ENCODE measurements around the gene HBP1.

DNA sequence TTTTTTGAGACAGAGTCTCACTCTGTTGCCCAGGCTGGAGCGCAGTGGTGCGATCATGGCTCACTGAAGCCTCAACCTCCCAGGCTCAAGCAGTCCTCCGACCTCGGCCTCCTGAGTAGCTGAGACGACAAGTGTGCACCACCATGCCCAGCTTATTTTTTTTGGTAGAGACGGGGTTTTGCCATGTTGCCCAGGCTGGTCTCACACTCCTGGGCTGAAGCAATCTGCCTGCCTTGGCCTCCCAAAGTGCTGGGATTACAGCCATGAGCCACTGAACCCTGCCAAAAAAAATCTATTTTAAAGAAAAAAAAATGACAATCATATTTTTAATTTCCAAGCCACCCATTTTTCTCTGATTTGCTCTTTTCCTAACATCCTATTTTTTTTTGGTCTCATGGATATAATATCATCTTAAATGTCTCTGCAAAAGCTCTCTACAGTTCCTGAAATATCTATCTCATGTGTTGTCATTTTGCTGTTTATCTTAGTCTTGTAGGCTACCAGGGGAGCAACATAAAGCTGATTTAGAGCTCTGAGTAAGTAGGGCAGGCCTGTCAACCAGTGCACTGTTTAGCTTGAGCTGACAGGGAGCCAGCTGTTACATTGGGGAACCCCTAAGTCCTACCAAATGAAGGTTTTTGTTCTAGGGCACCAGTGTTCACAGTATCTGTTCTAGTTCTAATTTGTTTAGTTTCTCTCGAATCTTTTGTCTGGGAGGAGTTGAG lies 29.9 kb upstream of the HBP1 start:
- TF ChIP-seq, protein P1, sequence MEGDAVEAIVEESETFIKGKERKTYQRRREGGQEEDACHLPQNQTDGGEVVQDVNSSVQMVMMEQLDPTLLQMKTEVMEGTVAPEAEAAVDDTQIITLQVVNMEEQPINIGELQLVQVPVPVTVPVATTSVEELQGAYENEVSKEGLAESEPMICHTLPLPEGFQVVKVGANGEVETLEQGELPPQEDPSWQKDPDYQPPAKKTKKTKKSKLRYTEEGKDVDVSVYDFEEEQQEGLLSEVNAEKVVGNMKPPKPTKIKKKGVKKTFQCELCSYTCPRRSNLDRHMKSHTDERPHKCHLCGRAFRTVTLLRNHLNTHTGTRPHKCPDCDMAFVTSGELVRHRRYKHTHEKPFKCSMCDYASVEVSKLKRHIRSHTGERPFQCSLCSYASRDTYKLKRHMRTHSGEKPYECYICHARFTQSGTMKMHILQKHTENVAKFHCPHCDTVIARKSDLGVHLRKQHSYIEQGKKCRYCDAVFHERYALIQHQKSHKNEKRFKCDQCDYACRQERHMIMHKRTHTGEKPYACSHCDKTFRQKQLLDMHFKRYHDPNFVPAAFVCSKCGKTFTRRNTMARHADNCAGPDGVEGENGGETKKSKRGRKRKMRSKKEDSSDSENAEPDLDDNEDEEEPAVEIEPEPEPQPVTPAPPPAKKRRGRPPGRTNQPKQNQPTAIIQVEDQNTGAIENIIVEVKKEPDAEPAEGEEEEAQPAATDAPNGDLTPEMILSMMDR (IDR thresholded peaks at IDR 0.05) = no peak
- TF ChIP-seq EP300 (IDR thresholded peaks at IDR 0.05) = no peak
- no peak for TF ChIP-seq POLR2AphosphoS5 (IDR thresholded peaks at IDR 0.05)

Measured in sigmoid colon (tissue), 4 donors.